GM23338 (cell line): ENCODE measurements around the gene CAPN10.

ENCODE experiments used
- CTCF ChIP-seq, 2 experiments: fragments of 200-600 bp in 1 of 2; sonication (generic) in 1 of 2; conservative IDR thresholded peaks; 2 replicates each; pipeline versions ENCODE4 v1.5.1 to v1.6.1; 2016 to 2017; ENCODE audit warnings: antibody characterized with exemption in 2 of 2, low read depth in 2 of 2, mild to moderate bottlenecking in 2 of 2, moderate library complexity in 1 of 2
- ETS1 ChIP-seq: IDR thresholded peaks from 2 replicates; pipeline ENCODE4 v1.6.1; 2016; ENCODE audit warnings: antibody characterized with exemption
- EZH2 ChIP-seq: fragments of 200-600 bp; sonication (generic); IDR thresholded peaks from one replicate; pipeline ENCODE4 v1.8.0; 2017; ENCODE audit warnings: antibody characterized with exemption, mild to moderate bottlenecking, low read depth; ENCODE audit not compliant: unreplicated experiment
- EZH2phosphoT487 ChIP-seq: fragments of 200-600 bp; sonication (generic); IDR thresholded peaks from one replicate; pipeline ENCODE4 v1.8.1; 2018; ENCODE audit warnings: antibody characterized with exemption; ENCODE audit not compliant: unreplicated experiment
- JUNB ChIP-seq: IDR thresholded peaks from one replicate; pipeline ENCODE4 v1.6.1; 2016; ENCODE audit warnings: antibody characterized with exemption; ENCODE audit not compliant: unreplicated experiment
- POLR2AphosphoS5 ChIP-seq: IDR thresholded peaks from 2 replicates; pipeline ENCODE4 v1.6.1; 2016; ENCODE audit warnings: antibody characterized with exemption, low read depth
- REST ChIP-seq: IDR thresholded peaks from one replicate; pipeline ENCODE4 v1.6.1; 2018; ENCODE audit warnings: antibody characterized with exemption; ENCODE audit not compliant: unreplicated experiment
- STAT1 ChIP-seq: IDR thresholded peaks from one replicate; pipeline ENCODE4 v1.6.1; 2016; ENCODE audit warnings: antibody characterized with exemption; ENCODE audit not compliant: unreplicated experiment

- TF ChIP-seq CTCF (conservative IDR thresholded peaks at IDR 0.05; ENCODE audit: low read depth in 2 of 2), result no peak
- no peak for TF ChIP-seq EZH2
- no peak for TF ChIP-seq JUNB
- TF ChIP-seq STAT1, result no peak
- TF ChIP-seq EZH2phosphoT487, result no peak
- TF ChIP-seq REST, result no peak
- TF ChIP-seq ETS1, result no peak
- TF ChIP-seq POLR2AphosphoS5, result no peak
Observed at GRCh38 chr2:240623531-240624010, 37.0 kb downstream of the CAPN10 start.
